ENCODE measurements around the gene UCK2. TPM values are rescaled to one million over a fixed set of nuclear protein-coding genes. Genes with fewer than 3 reads are reported as not detected.

The UCK2 gene
- total and polyA plus RNA-seq, 10 of the 15 experiments (the other 5 are each of a cell fraction or from before 2014, with no cell fraction given): 55.3 to 106 (median 84.9) TPM

DNA sequence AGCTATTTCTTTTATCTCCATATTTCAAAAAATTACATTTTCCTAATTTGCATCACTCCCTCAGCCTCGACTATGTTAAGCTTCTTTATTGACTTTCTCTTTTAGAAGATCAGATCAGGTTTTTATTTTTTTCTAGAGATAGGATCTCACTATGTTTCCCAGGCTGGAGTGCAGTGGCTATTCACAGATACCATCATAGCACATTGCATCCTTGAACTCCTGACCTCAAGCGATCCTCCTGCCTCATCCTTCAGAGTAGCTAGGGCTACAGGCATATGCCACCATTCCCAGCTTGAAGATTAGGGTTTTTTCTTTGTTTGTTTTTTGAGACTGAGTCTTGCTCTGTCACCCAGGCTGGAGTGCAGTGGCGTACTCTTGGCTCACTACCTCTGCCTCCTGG, 20.1 kb downstream of the UCK2 start (continued):
- no peak for TF ChIP-seq ZBTB40 (IDR thresholded peaks at IDR 0.05; ENCODE audit: borderline replicate concordance)
- no peak for TF ChIP-seq TBL1XR1 (IDR thresholded peaks at IDR 0.05; ENCODE audit: low read depth, low read length)
- no peak for TF ChIP-seq SRF (IDR thresholded peaks at IDR 0.05; ENCODE audit: low read depth in 2 of 2, low read length in 2 of 2)
- no peak for TF ChIP-seq ZNF274 (IDR thresholded peaks at IDR 0.05; ENCODE audit: insufficient read depth, insufficient read length)
- no peak for TF ChIP-seq SUPT20H (IDR thresholded peaks at IDR 0.05; ENCODE audit: borderline replicate concordance, control insufficient read depth, low read depth, low read length)

DNA sequence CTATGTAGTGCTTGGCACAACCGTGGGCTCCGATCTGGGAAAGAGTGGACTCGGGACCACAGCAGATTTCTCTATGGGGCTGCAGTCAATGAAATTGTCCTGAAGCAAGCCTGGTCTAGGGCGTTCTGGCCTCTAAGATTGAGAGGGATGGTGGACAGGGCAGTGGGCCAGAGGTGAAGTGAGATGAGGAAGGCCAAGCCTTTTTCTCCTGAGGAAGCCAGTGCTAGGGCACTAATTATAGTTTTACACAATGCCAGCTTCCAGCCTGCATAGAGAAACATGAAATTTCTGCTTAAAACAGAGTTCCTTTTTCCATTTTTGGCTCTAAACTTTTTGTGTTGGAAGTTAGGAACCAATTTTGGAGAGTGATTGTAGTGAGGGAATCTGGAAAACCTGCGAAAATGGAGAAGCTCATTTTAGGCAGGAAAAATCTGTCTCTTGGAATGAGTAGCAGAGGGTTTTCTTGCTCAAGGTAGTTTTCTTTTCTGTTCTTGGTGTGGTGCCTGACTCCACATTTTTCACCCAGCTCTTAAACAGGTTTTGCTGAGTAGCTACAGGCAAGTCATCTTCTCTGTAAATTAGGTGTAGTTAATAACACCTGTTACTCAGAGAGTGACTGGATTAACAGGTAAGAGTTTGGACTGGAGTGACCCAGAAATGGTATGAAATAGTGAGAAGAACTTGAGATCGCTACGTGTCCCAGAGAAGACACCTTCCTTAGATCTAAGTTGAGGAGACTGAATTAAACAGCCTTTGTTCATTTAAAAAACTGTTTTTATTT, 22.1 kb downstream of the UCK2 start:
- Histone ChIP-seq H3K4me3 (no peak overlapping the region), H3K27ac (ENCODE audit: control insufficient read depth, insufficient read depth) (peak overlapping the region; percentile 25), H3K27me3 (replicated peaks in 1 of 2; ENCODE audit: control insufficient read depth in 2 of 2, insufficient read depth in 2 of 2, low read length in 1 of 2) (no peaks in the 10 kb centered on the region), H3K36me3 (ENCODE audit: control insufficient read depth in 2 of 2, insufficient read depth in 2 of 2, low read length in 1 of 2) (no peaks in the 10 kb centered on the region; a peak in 1 of 4 replicates), H3K4me2 (ENCODE audit: control insufficient read depth, insufficient read depth) (no peak overlapping the region), H3K79me2 (ENCODE audit: control insufficient read depth, insufficient read depth, low read length) (peaks cover 87% of the 10 kb centered on the region), H2AFZ (ENCODE audit: control insufficient read depth, low read depth, low read length) (no peak overlapping the region), H3K4me1 (ENCODE audit: control insufficient read depth, insufficient read depth, low read length) (peaks cover 36% of the 10 kb centered on the region), H4K20me1 (ENCODE audit: control insufficient read depth, insufficient read depth) (no peaks in the 10 kb centered on the region), H3K9ac (ENCODE audit: control insufficient read depth, insufficient read depth, low read length) (no peak overlapping the region), H3K9me3 (replicated peaks; ENCODE audit: control insufficient read depth, insufficient read depth, low read length) (no peaks in the 10 kb centered on the region; the same call in 2 of the 3 replicates)
- RAD21 ChIA-PET (ENCODE audit: unreplicated experiment): interaction anchor here (0.6 to 11.4 kb wide), 4 partner anchors 21 to 35 kb away, joined by 3 to 73 read pairs (median 4); partner anchors contain the start of gene UCK2
- 88% methylated on average over 7 of the region's 7 CpGs for WGBS (ENCODE audit: insufficient coverage, insufficient replicate concordance, low lambda C conversion rate, missing lambda C conversion rate)
- CTCF ChIA-PET: interaction anchor here (1.2 to 2.0 kb wide), 4 partner anchors 11 to 22 kb away, joined by 3 to 11 read pairs (median 6); no protein-coding TSS in a partner anchor
- no peak for ATAC-seq
- no peak for FAIRE-seq
- POLR2A ChIA-PET: interaction anchor here (0.6 kb wide), 1 partner anchor 151 kb away, joined by 3 read pairs; the partner anchor contains the start of gene ALDH9A1
- intact Hi-C loops (cut with micrococcal nuclease; ENCODE audit: unreplicated experiment): no loop called here
- no TSS peak for BruUV-seq (replicated peaks)
- in situ Hi-C loops (cut with MboI): loop anchor here (5.0 kb wide), 1 partner anchor 33 kb away; no protein-coding TSS in a partner anchor
- DNase-seq (ENCODE audit: low read depth, low spot score): no peak
- SMC1A ChIA-PET (ENCODE audit: uncharacterized antibody, unreplicated experiment): interaction anchor here (0.7 to 17.9 kb wide), 6 partner anchors 11 to 80 kb away, joined by 3 to 212 read pairs (median 4); no protein-coding TSS in a partner anchor
- TF ChIP-seq HDAC2 (IDR thresholded peaks at IDR 0.05): no peak
- TF ChIP-seq CHD2 (IDR thresholded peaks at IDR 0.05; ENCODE audit: borderline replicate concordance, low read depth, low read length): no peak
- TF ChIP-seq TCF12 (IDR thresholded peaks at IDR 0.05; ENCODE audit: low read depth, low read length): no peak
- no peak for TF ChIP-seq ZNF687 (IDR thresholded peaks at IDR 0.05)
- TF ChIP-seq BCL3 (IDR thresholded peaks at IDR 0.05; ENCODE audit: borderline replicate concordance, insufficient read depth, low read depth, low read length, poor library complexity, severe bottlenecking): no peak
- TF ChIP-seq STAT3 (IDR thresholded peaks at IDR 0.05; ENCODE audit: low read depth, low read length): no peak
